Gastroesophageal sphincter (tissue), 3 donors: Measurements from ENCODE around the gene ACTR3C.

Experiments used
- CTCF ChIP-seq, 4 experiments: fragments of 200-600 bp in 2 of 4; fragments of 450-650 bp in 2 of 4; sonication (generic) in 1 of 4; IDR thresholded peaks; one replicate each; pipeline ENCODE4 v1.5.1; 2017 to 2019; ENCODE audit warnings: antibody characterized with exemption in 4 of 4, mild to moderate bottlenecking in 2 of 4, moderate library complexity in 2 of 4
- EP300 ChIP-seq: sonication (generic); formaldehyde crosslinking; IDR thresholded peaks from one replicate; pipeline ENCODE4 v1.6.1; 2017; ENCODE audit warnings: antibody characterized with exemption, mild to moderate bottlenecking
- POLR2AphosphoS5 ChIP-seq: sonication (generic); formaldehyde crosslinking; IDR thresholded peaks from one replicate; pipeline ENCODE4 v1.6.1; 2017; ENCODE audit warnings: antibody characterized with exemption

- TF ChIP-seq CTCF (IDR thresholded peaks at IDR 0.05) (no peak), POLR2AphosphoS5 (no peak), EP300 (no peak)
Measured at GRCh38 chr7:150365673-150366398, 42.5 kb upstream of the ACTR3C start.
